ENCODE measurements around the gene AK8. TPM values are rescaled to one million over a fixed set of nuclear protein-coding genes. Genes with fewer than 3 reads are reported as not detected.
A peak's percentile ranks its signal among the peaks of the same experiment; 100 is the strongest.

The AK8 gene
- polyA plus RNA-seq, 3 donors, result 0.08 TPM; not detected in 2

DNA sequence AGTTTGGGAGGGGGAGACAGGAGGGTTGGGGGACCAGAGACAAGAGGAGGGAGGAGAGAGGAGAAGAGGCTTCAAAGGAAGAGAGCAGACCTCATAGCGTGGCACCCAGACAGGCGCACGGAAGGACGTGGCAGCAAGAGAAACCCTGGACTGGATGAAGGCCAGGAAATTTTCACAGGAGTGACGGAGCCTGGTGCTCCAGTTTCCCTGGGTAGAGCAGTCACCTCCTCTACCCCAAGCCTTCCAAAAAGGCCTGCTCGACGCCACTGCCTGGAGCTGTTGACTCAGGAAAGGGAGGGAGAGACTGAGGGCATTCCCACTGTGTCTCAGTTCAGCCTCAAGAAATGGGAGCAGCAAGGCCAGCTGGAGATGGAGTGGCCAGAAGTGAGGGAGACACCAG lies 19.3 kb downstream of the AK8 start:
- Mint-ChIP-seq H3K4me1 (peaks cover 3% of the 10 kb centered on the region), H3K27ac (peak overlapping the region in 1 of 7 donors; percentile 57), H3K4me3 (no peak overlapping the region), H3K36me3 (no peaks in the 10 kb centered on the region), H3K9me3 (no peaks in the 10 kb centered on the region), H3K27me3 (ENCODE audit: low read depth in 3 of 3) (peaks cover 0 to 9% (median 4%) of the 10 kb centered on the region in 3 donors)
- no peak overlapping the region for H3K27ac ChIP-seq (ENCODE audit: low read depth in 1 of 2, low read length in 2 of 2)
- intact Hi-C loops (cut with micrococcal nuclease), result no loop called here
- H3K27me3 ChIP-seq (ENCODE audit: control insufficient read depth in 2 of 2, insufficient read depth in 2 of 2, low read length in 2 of 2), result no peaks in the 10 kb centered on the region
- H3K9me3 ChIP-seq (replicated peaks in 1 of 2; ENCODE audit: control insufficient read depth in 1 of 2, insufficient read depth in 1 of 2, low read length in 2 of 2), result no peaks in the 10 kb centered on the region
- no peaks in the 10 kb centered on the region for H4K20me1 ChIP-seq (ENCODE audit: insufficient read depth, low read length)
- no peaks in the 10 kb centered on the region for H3K79me2 ChIP-seq (ENCODE audit: insufficient read depth, low read length)
- no peak overlapping the region for H3K4me3 ChIP-seq (replicated peaks in 1 of 3; ENCODE audit: low read depth in 2 of 3, low read length in 3 of 3)
- 90% methylated on average over 4 of the region's 7 CpGs for WGBS (ENCODE audit: insufficient coverage)
- no peak overlapping the region for H3K9ac ChIP-seq (ENCODE audit: insufficient read depth, low read length, poor library complexity, severe bottlenecking)
- no peak overlapping the region for H3K4me2 ChIP-seq (replicated peaks; ENCODE audit: extremely low read depth, low read length, poor library complexity, severe bottlenecking)
- H2AFZ ChIP-seq (ENCODE audit: insufficient read depth, low read depth, low read length, poor library complexity, severe bottlenecking), result no peak overlapping the region
- H3K4me1 ChIP-seq (ENCODE audit: control insufficient read depth in 1 of 2, insufficient read depth in 2 of 2, low read length in 2 of 2), result no peaks in the 10 kb centered on the region
- TF ChIP-seq CTCF (IDR thresholded peaks at IDR 0.05), result no peak
- H3K36me3 ChIP-seq (replicated peaks in 1 of 2; ENCODE audit: control insufficient read depth in 1 of 2, insufficient read depth in 2 of 2, low read length in 2 of 2), result no peaks in the 10 kb centered on the region
- DNase-seq, result no peak

DNA sequence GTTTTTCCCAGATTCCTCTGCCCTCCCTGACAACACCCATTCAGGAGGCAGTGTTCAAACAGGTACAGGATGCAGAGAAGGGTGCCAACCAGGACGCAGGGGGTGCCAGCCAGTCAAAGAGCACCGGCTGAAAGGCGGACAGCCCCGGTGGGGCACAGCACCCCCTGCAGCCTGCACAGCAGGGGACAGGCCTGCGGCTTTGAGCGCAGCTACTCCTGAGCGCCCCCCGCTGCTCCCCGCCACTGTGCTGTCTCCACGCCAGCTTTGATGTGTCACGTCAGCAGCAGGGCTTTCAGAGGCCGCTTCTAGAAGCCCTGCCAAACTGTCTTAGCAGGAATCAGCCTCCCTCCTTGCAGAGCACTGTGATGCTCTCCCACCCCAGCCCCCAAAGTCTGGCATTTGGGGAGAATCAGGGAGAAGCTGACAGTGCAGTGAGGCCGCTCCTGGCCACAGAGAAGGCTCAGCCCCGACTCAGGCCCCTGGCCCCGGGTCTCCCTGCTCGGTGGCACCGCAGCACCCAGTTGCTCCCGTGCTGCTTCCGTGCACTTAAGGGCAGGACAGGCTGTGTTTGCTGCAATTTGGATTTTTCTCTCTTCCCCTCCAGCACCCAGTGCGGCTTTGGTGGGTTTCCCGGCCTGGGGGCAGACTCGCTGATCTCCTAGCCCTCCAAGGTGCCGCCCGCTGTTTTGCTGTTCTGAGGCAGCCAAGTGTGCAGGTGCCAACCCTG lies 20.3 kb downstream of the AK8 start:
- no peak for DNase-seq
- no peaks in the 10 kb centered on the region for H4K20me1 ChIP-seq (ENCODE audit: insufficient read depth, low read length)
- H3K4me3 ChIP-seq (replicated peaks in 1 of 3; ENCODE audit: low read depth in 2 of 3, low read length in 3 of 3), result no peak overlapping the region
- H3K9me3 ChIP-seq (replicated peaks in 1 of 2; ENCODE audit: control insufficient read depth in 1 of 2, insufficient read depth in 1 of 2, low read length in 2 of 2), result no peaks in the 10 kb centered on the region
- no peak overlapping the region for H3K4me3 Mint-ChIP-seq
- peaks cover 0 to 9% (median 6%) of the 10 kb centered on the region in 3 donors for H3K27me3 Mint-ChIP-seq (ENCODE audit: low read depth in 3 of 3)
- H3K36me3 Mint-ChIP-seq, result no peaks in the 10 kb centered on the region
- H3K9me3 Mint-ChIP-seq, result no peaks in the 10 kb centered on the region
- H3K4me2 ChIP-seq (replicated peaks; ENCODE audit: extremely low read depth, low read length, poor library complexity, severe bottlenecking), result no peak overlapping the region
- H3K4me1 Mint-ChIP-seq, result peaks cover 3% of the 10 kb centered on the region
- H3K27me3 ChIP-seq (ENCODE audit: control insufficient read depth in 2 of 2, insufficient read depth in 2 of 2, low read length in 2 of 2), result no peaks in the 10 kb centered on the region
- H3K79me2 ChIP-seq (ENCODE audit: insufficient read depth, low read length), result no peaks in the 10 kb centered on the region
- no peak overlapping the region for H2AFZ ChIP-seq (ENCODE audit: insufficient read depth, low read depth, low read length, poor library complexity, severe bottlenecking)
- H3K27ac Mint-ChIP-seq, result no peak overlapping the region
- intact Hi-C loops (cut with micrococcal nuclease), result no loop called here
- TF ChIP-seq CTCF (IDR thresholded peaks at IDR 0.05), result no peak
- H3K36me3 ChIP-seq (replicated peaks in 1 of 2; ENCODE audit: control insufficient read depth in 1 of 2, insufficient read depth in 2 of 2, low read length in 2 of 2), result no peaks in the 10 kb centered on the region
- no peak overlapping the region for H3K27ac ChIP-seq (ENCODE audit: low read depth in 1 of 2, low read length in 2 of 2)
- H3K4me1 ChIP-seq (ENCODE audit: control insufficient read depth in 1 of 2, insufficient read depth in 2 of 2, low read length in 2 of 2), result no peaks in the 10 kb centered on the region
- no peak overlapping the region for H3K9ac ChIP-seq (ENCODE audit: insufficient read depth, low read length, poor library complexity, severe bottlenecking)
- 76% methylated on average over 21 of the region's 24 CpGs for WGBS (ENCODE audit: insufficient coverage)
